Common myeloid progenitor, CD34-positive (primary cell): ENCODE results near the gene CDC42EP1.
A peak's percentile ranks its signal among the peaks of the same experiment; 100 is the strongest.
"Not testable (repeated sequence)": the region's sequence is repeated elsewhere in the genome, so short reads cannot be mapped to it uniquely, and the experiment has no call there.

Source experiments
- CTCF ChIA-PET: fragments of 350-600 bp; sonication (Branson Sonifier 250); formaldehyde crosslinking; loops from one replicate; lab custom pipeline; 2021; ENCODE audit warnings: antibody characterized with exemption; lab: Charles Lee
- POLR2A ChIA-PET: fragments of 350-600 bp; sonication (Branson Sonifier 250); formaldehyde crosslinking; loops from one replicate; lab custom pipeline; 2021; ENCODE audit warnings: antibody characterized with exemption; lab: Charles Lee
- DNase-seq, 3 donors: peaks; one replicate each; pipeline versions ENCODE4 v3.0.0 to v3.0.0-alpha.2; 2013
- H3K27ac ChIP-seq, 2 experiments: 1 replicate in 1 of 2; 2 replicates in 1 of 2; pipeline ENCODE4 v1.7.0; 2013; ENCODE audit warnings: inconsistent platforms in 2 of 2, low read length in 2 of 2, mild to moderate bottlenecking in 2 of 2, low read depth in 1 of 2, moderate library complexity in 1 of 2; ENCODE audit not compliant: severe bottlenecking in 2 of 2, insufficient read depth in 1 of 2, poor library complexity in 1 of 2
- H3K27me3 ChIP-seq, 5 experiments: replicated peaks in 2 of 5; 1 replicate in 3 of 5; 2 replicates in 2 of 5; pipeline versions ENCODE4 v1.6.1 to v1.7.0; 2013; ENCODE audit warnings: low read length in 4 of 5, mild to moderate bottlenecking in 2 of 5, moderate library complexity in 2 of 5, inconsistent platforms in 1 of 5; ENCODE audit not compliant: insufficient read depth in 5 of 5, control insufficient read depth in 4 of 5
- H3K36me3 ChIP-seq, 4 experiments: 1 replicate in 2 of 4; 2 replicates in 2 of 4; pipeline versions ENCODE4 v1.6.1 to v1.7.0; 2013; ENCODE audit warnings: low read length in 3 of 4, control low read depth in 1 of 4, mild to moderate bottlenecking in 1 of 4; ENCODE audit not compliant: control insufficient read depth in 4 of 4, insufficient read depth in 4 of 4
- H3K4me1 ChIP-seq, 4 experiments: 1 replicate in 3 of 4; 2 replicates in 1 of 4; pipeline versions ENCODE4 v1.6.1 to v1.7.1; 2013; ENCODE audit warnings: low read length in 3 of 4, mild to moderate bottlenecking in 3 of 4, control low read depth in 1 of 4, inconsistent platforms in 1 of 4, moderate library complexity in 1 of 4; ENCODE audit not compliant: control insufficient read depth in 4 of 4, insufficient read depth in 4 of 4; ENCODE audit errors: control extremely low read depth in 1 of 4
- H3K4me3 ChIP-seq, 7 experiments: 1 replicate in 4 of 7; 2 replicates in 3 of 7; pipeline versions ENCODE4 v1.5.1 to v1.7.0; 2013; ENCODE audit warnings: mild to moderate bottlenecking in 7 of 7, low read length in 6 of 7, moderate library complexity in 6 of 7, inconsistent platforms in 2 of 7, low read depth in 2 of 7, control low read depth in 1 of 7; ENCODE audit not compliant: insufficient read depth in 4 of 7, control insufficient read depth in 1 of 7; ENCODE audit errors: extremely low read depth in 1 of 7
- H3K9me3 ChIP-seq, 5 experiments: 1 replicate in 4 of 5; 2 replicates in 1 of 5; pipeline versions ENCODE4 v1.6.1 to v1.7.1; 2013; ENCODE audit warnings: low read length in 4 of 5, mild to moderate bottlenecking in 2 of 5, inconsistent platforms in 1 of 5, low read depth in 1 of 5, moderate library complexity in 1 of 5; ENCODE audit not compliant: control insufficient read depth in 4 of 5, insufficient read depth in 2 of 5; ENCODE audit errors: control extremely low read depth in 1 of 5
- WGBS: methylation state at CpG from one replicate; pipeline ENCODE4 v1.1.5; 2013; ENCODE audit not compliant: insufficient coverage; 5-methylcytosine and 5-hydroxymethylcytosine counted together

The CDC42EP1 gene

GRCh38 chr22:37609240-37610152, 49.2 kb downstream of the CDC42EP1 start:
- Histone ChIP-seq H3K4me1 (peaks cover 10 to 53% (median 39%) of the 10 kb centered on the region in 4 experiments), H3K27ac (peak overlapping the region; percentile 81 to 87), H3K9me3 (no peaks in the 10 kb centered on the region), H3K27me3 (no peaks in the 10 kb centered on the region), H3K36me3 (peaks cover 0 to 8% (median 2%) of the 10 kb centered on the region in 4 experiments), H3K4me3 (peak overlapping the region; percentile 56 to 92 (median 84))
- ChIA-PET CTCF (interaction anchor here (1.4 to 31.2 kb wide), 5 partner anchors 10 to 43 kb away, joined by 5 to 622 read pairs (median 15); partner anchors contain the start of gene SH3BP1), POLR2A (interaction anchor here (1.0 to 1.5 kb wide), 5 partner anchors 17 to 77 kb away, joined by 3 to 7 read pairs (median 4); partner anchors contain the start of genes NOL12, PDXP and SH3BP1)
- DNase-seq = peak in 1 of 3 donors; percentile 68
- 12% methylated on average over 25 of the region's 26 CpGs for WGBS

GRCh38 chr22:37610153-37610475, 49.8 kb downstream of the CDC42EP1 start:
- peak overlapping the region in 4 of 7 experiments; percentile 84 to 92 (median 88) for H3K4me3 ChIP-seq
- 87% methylated on average over 3 of the region's 3 CpGs for WGBS
- H3K27ac ChIP-seq = peak overlapping the region; percentile 81 to 87
- not testable (repeated sequence) for H3K36me3 ChIP-seq, H3K27me3 ChIP-seq, H3K9me3 ChIP-seq, DNase-seq
- peaks cover 10 to 52% (median 38%) of the 10 kb centered on the region in 4 experiments for H3K4me1 ChIP-seq
- CTCF ChIA-PET = interaction anchor here (1.4 to 31.2 kb wide), 3 partner anchors 10 to 25 kb away, joined by 5 to 622 read pairs (median 68); partner anchors contain the start of gene SH3BP1
- POLR2A ChIA-PET = interaction anchor here (1.0 kb wide), 1 partner anchor 29 kb away, joined by 3 read pairs; the partner anchor contains the start of gene SH3BP1

- ChIA-PET POLR2A (no interaction called here), CTCF (interaction anchor here (1.4 to 31.2 kb wide), 3 partner anchors 10 to 25 kb away, joined by 5 to 622 read pairs (median 68); partner anchors contain the start of gene SH3BP1)
- Histone ChIP-seq H3K36me3 (peaks cover 0 to 11% (median 6%) of the 10 kb centered on the region in 4 experiments), H3K4me3 (peak overlapping the region in 1 of 7 experiments; percentile 36), H3K27ac (no peak overlapping the region), H3K4me1 (peaks cover 10 to 47% (median 36%) of the 10 kb centered on the region in 4 experiments), H3K9me3 (no peaks in the 10 kb centered on the region), H3K27me3 (no peaks in the 10 kb centered on the region)
- 97% methylated on average over 9 of the region's 15 CpGs for WGBS
- peak in 2 of 3 donors; percentile 38 for DNase-seq
Observed at GRCh38 chr22:37610480-37611129, 50.3 kb downstream of the CDC42EP1 start.

GRCh38 chr22:37611207-37611606, 50.9 kb downstream of the CDC42EP1 start:
- peaks cover 0 to 14% (median 8%) of the 10 kb centered on the region in 4 experiments for H3K36me3 ChIP-seq
- no peaks in the 10 kb centered on the region for H3K27me3 ChIP-seq
- ChIA-PET CTCF (interaction anchor here (0.9 to 31.2 kb wide), 3 partner anchors 9 to 47 kb away, joined by 3 to 622 read pairs (median 68); partner anchors contain the start of genes PDXP and SH3BP1), POLR2A (no interaction called here)
- no peak overlapping the region for H3K4me3 ChIP-seq
- no peak for DNase-seq
- H3K9me3 ChIP-seq = no peaks in the 10 kb centered on the region
- H3K4me1 ChIP-seq = peaks cover 10 to 47% (median 35%) of the 10 kb centered on the region in 4 experiments
- 97% methylated on average over 5 of the region's 6 CpGs for WGBS
- no peak overlapping the region for H3K27ac ChIP-seq

- H3K9me3 ChIP-seq = no peaks in the 10 kb centered on the region
- no peak for DNase-seq
- peaks cover 0 to 9% (median 2%) of the 10 kb centered on the region in 4 experiments for H3K4me1 ChIP-seq
- no peaks in the 10 kb centered on the region for H3K27me3 ChIP-seq
- no peak overlapping the region for H3K27ac ChIP-seq
- ChIA-PET POLR2A (interaction anchor here (0.8 kb wide), 1 partner anchor 8 kb away, joined by 3 read pairs; the partner anchor contains the start of gene GGA1), CTCF (interaction anchor here (1.3 to 31.2 kb wide), 3 partner anchors 8 to 26 kb away, joined by 3 to 622 read pairs (median 68); partner anchors contain the start of genes GGA1 and SH3BP1)
- WGBS = 93% methylated on average over 25 of the region's 27 CpGs
- no peak overlapping the region for H3K4me3 ChIP-seq
- H3K36me3 ChIP-seq = peaks cover 0 to 58% (median 41%) of the 10 kb centered on the region in 4 experiments
Observed at GRCh38 chr22:37616201-37617083, 56.2 kb downstream of the CDC42EP1 start.

- H3K27me3 ChIP-seq = no peaks in the 10 kb centered on the region
- peaks cover 0 to 9% (median 2%) of the 10 kb centered on the region in 4 experiments for H3K4me1 ChIP-seq
- H3K4me3 ChIP-seq = no peak overlapping the region
- no peaks in the 10 kb centered on the region for H3K9me3 ChIP-seq
- no peak for DNase-seq
- no CpG with 5 or more reads among the region's 1 CpG for WGBS
- no peak overlapping the region for H3K27ac ChIP-seq
- H3K36me3 ChIP-seq = peaks cover 0 to 61% (median 44%) of the 10 kb centered on the region in 4 experiments
- POLR2A ChIA-PET = interaction anchor here (0.6 to 1.2 kb wide), 3 partner anchors 9 to 258 kb away, joined by 3 to 4 read pairs (median 3); partner anchors contain the start of genes GGA1 and SH3BP1
- CTCF ChIA-PET = interaction anchor here (0.9 to 31.2 kb wide), 4 partner anchors 9 to 43 kb away, joined by 3 to 622 read pairs (median 36); partner anchors contain the start of genes GGA1 and SH3BP1
Observed at GRCh38 chr22:37617431-37617830, 57.2 kb downstream of the CDC42EP1 start.
